Astrocyte of the hippocampus (primary cell): ENCODE results near the gene MEA1.

Experiments
- DNase-seq: peaks from one replicate; pipeline ENCODE4 v3.0.0; 2011; ENCODE audit warnings: low read depth, low spot score

MEA1 gene

GRCh38 chr6:42971746-42972327, 41.9 kb downstream of the MEA1 start:
- no peak for DNase-seq

- DNase-seq = peak; percentile 42
Measured at GRCh38 chr6:42970871-42971612, 42.7 kb downstream of the MEA1 start.

- DNase-seq = no peak
Measured at GRCh38 chr6:42969934-42970333, 43.8 kb downstream of the MEA1 start.

- no peak for DNase-seq
Measured at GRCh38 chr6:42969431-42969830, 44.3 kb downstream of the MEA1 start.

GRCh38 chr6:42968783-42969182, 45.0 kb downstream of the MEA1 start:
- DNase-seq = no peak

- no peak for DNase-seq
Measured at GRCh38 chr6:42968126-42968701, 45.5 kb downstream of the MEA1 start.

GRCh38 chr6:42967228-42967627, 46.5 kb downstream of the MEA1 start:
- DNase-seq = no peak

GRCh38 chr6:42966571-42966970, 47.2 kb downstream of the MEA1 start:
- no peak for DNase-seq

- DNase-seq = peak; percentile 57
Measured at GRCh38 chr6:42963855-42964605, 49.7 kb downstream of the MEA1 start.

- no peak for DNase-seq
Measured at GRCh38 chr6:42963179-42963854, 50.4 kb downstream of the MEA1 start.

GRCh38 chr6:42962502-42963178, 51.1 kb downstream of the MEA1 start:
- DNase-seq = no peak

GRCh38 chr6:42962096-42962495, 51.6 kb downstream of the MEA1 start:
- DNase-seq = no peak
